CD4-positive, alpha-beta memory T cell (primary cell): ENCODE measurements around the gene ARFRP1. TPM values are rescaled to one million over a fixed set of nuclear protein-coding genes. Genes with fewer than 3 reads are reported as not detected.

Experiments used
- CTCF ChIA-PET: fragments of 350-600 bp; sonication (Branson Sonifier 250); formaldehyde crosslinking; loops from one replicate; lab custom pipeline; 2021; ENCODE audit warnings: inconsistent platforms; ENCODE audit not compliant: partially characterized antibody; lab: Charles Lee
- POLR2A ChIA-PET: fragments of 350-600 bp; sonication (Branson Sonifier 250); formaldehyde crosslinking; loops from one replicate; lab custom pipeline; 2021; ENCODE audit not compliant: partially characterized antibody; lab: Charles Lee
- DNase-seq, 5 donors: peaks; one replicate each; pipeline versions ENCODE4 v3.0.0 to v3.0.0-alpha.2; 2020 to 2022; ENCODE audit warnings: mixed read lengths in 1 of 5
- H3K27ac ChIP-seq: one replicate; pipeline ENCODE4 v1.7.0; 2013; ENCODE audit warnings: low read depth, low read length
- H3K27me3 ChIP-seq: 2 replicates; pipeline ENCODE4 v1.7.0; 2013; ENCODE audit warnings: mild to moderate bottlenecking, low read length, moderate library complexity; ENCODE audit not compliant: insufficient read depth
- H3K36me3 ChIP-seq: 2 replicates; pipeline ENCODE4 v1.7.0; 2013; ENCODE audit warnings: mild to moderate bottlenecking, low read length, moderate library complexity; ENCODE audit not compliant: insufficient read depth
- H3K4me1 ChIP-seq: 2 replicates; pipeline ENCODE4 v1.7.0; 2013; ENCODE audit warnings: mild to moderate bottlenecking, low read length, moderate library complexity; ENCODE audit not compliant: insufficient read depth
- H3K4me3 ChIP-seq, 2 donors: one replicate each; pipeline ENCODE4 v1.7.0; 2013; ENCODE audit warnings: low read length in 2 of 2, mild to moderate bottlenecking in 1 of 2
- H3K9me3 ChIP-seq, 2 donors: one replicate each; pipeline ENCODE4 v1.7.0; 2013; ENCODE audit warnings: low read length in 2 of 2, control low read depth in 1 of 2; ENCODE audit not compliant: control insufficient read depth in 1 of 2
- H3K27ac Mint-ChIP-seq, 7 donors: one replicate each; pipeline ENCODE4 v1.8.0; 2020 to 2021; ENCODE audit warnings: mixed read lengths in 7 of 7, mild to moderate bottlenecking in 6 of 7, inconsistent platforms in 3 of 7, moderate library complexity in 3 of 7
- H3K27me3 Mint-ChIP-seq, 2 donors: one replicate each; pipeline ENCODE4 v1.8.0; 2020 to 2021; ENCODE audit warnings: mixed read lengths in 2 of 2
- H3K36me3 Mint-ChIP-seq, 2 donors: one replicate each; pipeline ENCODE4 v1.8.0; 2020 to 2021; ENCODE audit warnings: mixed read lengths in 2 of 2, inconsistent platforms in 1 of 2, mild to moderate bottlenecking in 1 of 2
- H3K4me1 Mint-ChIP-seq, 4 donors: one replicate each; pipeline ENCODE4 v1.8.0; 2020 to 2021; ENCODE audit warnings: mixed read lengths in 4 of 4, mild to moderate bottlenecking in 1 of 4
- H3K4me3 Mint-ChIP-seq, 8 donors: one replicate each; pipeline ENCODE4 v1.8.0; 2020 to 2021; ENCODE audit warnings: mixed read lengths in 8 of 8, mild to moderate bottlenecking in 7 of 8, moderate library complexity in 6 of 8, inconsistent platforms in 3 of 8
- H3K9me3 Mint-ChIP-seq, 8 donors: one replicate each; pipeline ENCODE4 v1.8.0; 2020 to 2021; ENCODE audit warnings: mixed read lengths in 8 of 8, mild to moderate bottlenecking in 5 of 8, inconsistent platforms in 3 of 8, moderate library complexity in 1 of 8
- intact Hi-C: fragments of 100-400 bp; cut with micrococcal nuclease; formaldehyde crosslinking; loops from one replicate; pipeline ENCODE4 v1.15.1; 2023
- polyA plus RNA-seq, 2 donors: library from polyadenylated mRNA; unstranded; fragments of 300-500 nt; fragmentation: Illumina TruSeq; gene quantifications; one replicate each; pipeline ENCODE4 v1.2.3, GENCODE V29; 2021
- total RNA-seq, 2 experiments: library from RNA; stranded (reverse); gene quantifications; one replicate each; pipeline ENCODE4 v1.2.3, GENCODE V29; 2021

Gene ARFRP1
- total and polyA plus RNA-seq, 4 experiments from 2014 or later: 65.5 to 92.0 (median 76.0) TPM

DNA sequence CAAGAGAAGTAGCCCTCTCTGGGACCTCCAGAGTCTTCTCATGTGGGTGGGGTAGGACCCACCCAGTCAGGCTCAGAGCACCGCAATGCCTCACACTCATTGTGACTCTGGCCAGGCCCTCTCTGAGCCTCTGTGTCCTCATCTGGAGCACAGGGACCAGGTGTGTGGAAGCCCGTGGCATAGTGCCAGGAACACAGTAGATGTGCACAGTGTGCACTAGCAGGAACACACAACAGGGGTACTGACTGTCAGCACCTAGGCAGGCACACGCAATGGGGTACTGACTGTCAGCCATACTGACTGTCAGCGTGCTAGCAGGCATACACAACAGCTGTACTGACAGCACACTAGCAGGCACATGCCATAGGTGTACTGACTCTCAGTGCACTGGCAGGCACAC, 52.5 kb downstream of the ARFRP1 start:
- POLR2A ChIA-PET: interaction anchor here (0.9 to 6.7 kb wide), 4 partner anchors 13 to 28 kb away, joined by 4 to 60 read pairs (median 20); partner anchors contain the start of gene GMEB2

DNA sequence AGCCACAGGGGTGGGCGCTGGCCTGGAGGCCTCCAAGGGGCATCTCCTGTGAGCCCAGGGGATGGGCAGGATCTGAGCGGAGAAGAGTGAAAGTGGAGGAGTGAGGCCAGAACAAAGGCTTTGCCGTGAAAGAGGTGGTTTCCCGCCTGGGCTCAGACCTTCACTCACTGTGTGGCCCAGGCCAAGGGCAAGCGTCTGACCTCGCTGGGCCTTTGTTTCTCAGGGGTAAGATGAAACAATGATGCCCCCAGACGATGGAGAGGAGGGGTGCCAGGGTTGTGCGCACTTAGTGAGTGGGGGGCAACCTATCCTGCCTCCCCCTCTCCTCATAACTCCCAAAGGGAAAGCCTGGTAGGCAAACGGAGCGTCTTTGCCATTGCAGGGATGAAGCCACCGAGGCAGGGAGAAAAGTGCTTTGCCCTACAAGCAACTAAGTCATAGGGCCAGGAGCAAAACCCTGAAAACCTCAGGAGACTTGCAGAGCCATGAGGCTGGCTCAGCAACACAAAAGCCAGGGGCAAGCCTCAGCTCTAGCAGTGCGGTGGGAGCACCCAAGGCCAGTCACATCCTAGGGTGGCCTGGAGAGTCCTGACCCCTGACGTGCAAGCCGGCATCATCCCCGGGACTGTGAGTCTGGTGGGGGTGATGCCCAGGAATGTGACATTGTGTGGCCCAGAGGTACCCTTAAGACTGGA, 53.7 kb downstream of the ARFRP1 start:
- Histone ChIP-seq H3K27me3 (no peaks in the 10 kb centered on the region), H3K4me1 (peaks cover 50% of the 10 kb centered on the region), H3K27ac (peak overlapping the region; percentile 49), H3K9me3 (no peaks in the 10 kb centered on the region), H3K4me3 (peak overlapping the region; percentile 23 to 67), H3K36me3 (no peaks in the 10 kb centered on the region)
- Mint-ChIP-seq H3K4me3 (peak overlapping the region; percentile 77 to 85 (median 80)), H3K9me3 (no peaks in the 10 kb centered on the region), H3K36me3 (peaks cover 0 to 14% of the 10 kb centered on the region in 2 donors), H3K27ac (peak overlapping the region; percentile 42 to 90 (median 76)), H3K4me1 (peaks cover 16 to 49% (median 31%) of the 10 kb centered on the region in 4 donors), H3K27me3 (no peaks in the 10 kb centered on the region)
- POLR2A ChIA-PET: interaction anchor here (0.8 to 6.7 kb wide), 12 partner anchors 8 to 101 kb away, joined by 3 to 60 read pairs (median 4); partner anchors contain the start of genes ARFRP1, GMEB2, LIME1 and SLC2A4RG
- intact Hi-C loops: loop anchor here (1.0 to 2.0 kb wide), 3 partner anchors 12 to 83 kb away; partner anchors contain the start of gene LIME1
- CTCF ChIA-PET: interaction anchor here (1.2 to 2.2 kb wide), 3 partner anchors 12 to 116 kb away, joined by 5 to 6 read pairs (median 5); no protein-coding TSS in a partner anchor
- no peak for DNase-seq

More for the DNA sequence above, 52.5 kb downstream of the ARFRP1 start:
- no peak overlapping the region for H3K4me3 ChIP-seq
- CTCF ChIA-PET: interaction anchor here (0.8 to 1.7 kb wide), 2 partner anchors 42 to 117 kb away, joined by 4 to 6 read pairs; no protein-coding TSS in a partner anchor
- Mint-ChIP-seq H3K9me3 (no peaks in the 10 kb centered on the region), H3K4me1 (peaks cover 18 to 59% (median 33%) of the 10 kb centered on the region in 4 donors), H3K27ac (peak overlapping the region in 1 of 7 donors; percentile 90), H3K4me3 (peak overlapping the region in 2 of 8 donors; percentile 20 to 54), H3K27me3 (no peaks in the 10 kb centered on the region), H3K36me3 (peaks cover 0 to 14% of the 10 kb centered on the region in 2 donors)
- no peak overlapping the region for H3K27ac ChIP-seq
- no peak for DNase-seq
- H3K4me1 ChIP-seq: peaks cover 56% of the 10 kb centered on the region
- no peaks in the 10 kb centered on the region for H3K27me3 ChIP-seq
- H3K9me3 ChIP-seq: no peaks in the 10 kb centered on the region
- intact Hi-C loops: loop anchor here (5.0 kb wide), 1 partner anchor 407 kb away; the partner anchor contains the start of gene TCEA2
- H3K36me3 ChIP-seq: no peaks in the 10 kb centered on the region

DNA sequence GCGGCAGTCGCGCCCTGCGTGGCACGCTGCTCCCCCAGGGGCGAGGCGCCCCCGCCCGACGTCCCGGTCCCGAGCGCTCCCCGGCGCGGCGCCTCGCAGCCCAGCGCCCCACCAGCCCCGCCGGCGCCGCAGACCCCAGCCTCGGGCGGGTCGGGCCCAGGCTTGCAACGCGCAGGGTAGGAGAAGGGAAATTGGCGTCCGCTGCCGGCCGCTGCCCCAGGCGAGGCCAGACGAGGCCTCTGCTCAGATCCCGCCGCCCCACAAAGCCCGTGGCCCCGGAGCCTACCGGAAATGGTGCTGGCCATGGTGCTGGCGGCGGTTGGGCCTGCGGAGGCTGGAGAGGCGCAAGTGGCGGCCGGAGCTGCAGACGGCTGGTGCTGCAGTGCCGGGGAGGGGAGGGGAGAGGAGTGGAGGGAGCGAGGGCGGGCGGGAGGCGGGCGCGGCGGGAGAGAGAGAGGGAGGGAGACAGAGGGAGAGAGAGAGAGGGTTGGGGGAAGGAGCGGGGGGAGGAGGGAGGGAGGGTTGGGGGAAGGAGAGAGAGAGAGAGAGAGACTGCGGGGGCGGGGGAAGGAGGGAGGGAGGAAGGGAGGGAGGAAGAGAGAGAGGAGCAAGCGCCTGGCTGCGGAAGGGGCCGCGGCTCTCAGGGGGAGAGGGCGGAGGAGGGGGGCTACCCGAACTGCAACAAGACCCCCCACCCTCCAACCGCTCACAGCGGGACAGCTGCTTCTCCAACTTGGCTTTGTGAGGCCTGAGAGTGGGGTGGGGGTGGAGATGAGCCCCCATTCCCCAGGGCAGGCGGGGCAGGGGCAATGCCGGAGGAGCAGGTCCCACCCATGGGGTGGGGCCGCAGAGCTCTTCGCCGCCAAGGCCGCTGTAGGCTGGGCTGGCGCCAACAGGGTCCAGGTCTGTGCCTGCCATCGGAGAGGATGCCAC, 54.5 kb downstream of the ARFRP1 start, which contains the start of gene STMN3:
Gene STMN3, minus strand, starts transcription at position 384 of the 933 bp plus-strand sequence. Its CDS starts 79 bp downstream, at position 305.
- Mint-ChIP-seq H3K4me1 (peaks cover 18 to 45% (median 29%) of the 10 kb centered on the region in 4 donors), H3K27me3 (no peaks in the 10 kb centered on the region), H3K36me3 (peaks cover 0 to 11% of the 10 kb centered on the region in 2 donors), H3K4me3 (peak within 1 kb of the TSS; percentile 77 to 91 (median 87)), H3K9me3 (no peaks in the 10 kb centered on the region), H3K27ac (peak within 1 kb of the TSS; percentile 42 to 90 (median 76))
- CTCF ChIA-PET: interaction anchor here (1.2 to 2.2 kb wide), 2 partner anchors 12 to 17 kb away, joined by 5 read pairs; no protein-coding TSS in a partner anchor
- peak within 1 kb of the TSS; percentile 23 to 67 for H3K4me3 ChIP-seq
- no peaks in the 10 kb centered on the region for H3K9me3 ChIP-seq
- H3K27me3 ChIP-seq: no peaks in the 10 kb centered on the region
- intact Hi-C loops: loop anchor here (1.0 to 2.0 kb wide), 3 partner anchors 11 to 83 kb away; partner anchors contain the start of gene LIME1
- POLR2A ChIA-PET: interaction anchor here (0.8 to 6.7 kb wide), 13 partner anchors 9 to 100 kb away, joined by 3 to 60 read pairs (median 5); partner anchors contain the start of genes ARFRP1, GMEB2, LIME1 and SLC2A4RG
- peak; percentile 64 to 85 (median 66) for DNase-seq
- peak within 1 kb of the TSS; percentile 49 for H3K27ac ChIP-seq
- no peaks in the 10 kb centered on the region for H3K36me3 ChIP-seq
- peaks cover 45% of the 10 kb centered on the region for H3K4me1 ChIP-seq

DNA sequence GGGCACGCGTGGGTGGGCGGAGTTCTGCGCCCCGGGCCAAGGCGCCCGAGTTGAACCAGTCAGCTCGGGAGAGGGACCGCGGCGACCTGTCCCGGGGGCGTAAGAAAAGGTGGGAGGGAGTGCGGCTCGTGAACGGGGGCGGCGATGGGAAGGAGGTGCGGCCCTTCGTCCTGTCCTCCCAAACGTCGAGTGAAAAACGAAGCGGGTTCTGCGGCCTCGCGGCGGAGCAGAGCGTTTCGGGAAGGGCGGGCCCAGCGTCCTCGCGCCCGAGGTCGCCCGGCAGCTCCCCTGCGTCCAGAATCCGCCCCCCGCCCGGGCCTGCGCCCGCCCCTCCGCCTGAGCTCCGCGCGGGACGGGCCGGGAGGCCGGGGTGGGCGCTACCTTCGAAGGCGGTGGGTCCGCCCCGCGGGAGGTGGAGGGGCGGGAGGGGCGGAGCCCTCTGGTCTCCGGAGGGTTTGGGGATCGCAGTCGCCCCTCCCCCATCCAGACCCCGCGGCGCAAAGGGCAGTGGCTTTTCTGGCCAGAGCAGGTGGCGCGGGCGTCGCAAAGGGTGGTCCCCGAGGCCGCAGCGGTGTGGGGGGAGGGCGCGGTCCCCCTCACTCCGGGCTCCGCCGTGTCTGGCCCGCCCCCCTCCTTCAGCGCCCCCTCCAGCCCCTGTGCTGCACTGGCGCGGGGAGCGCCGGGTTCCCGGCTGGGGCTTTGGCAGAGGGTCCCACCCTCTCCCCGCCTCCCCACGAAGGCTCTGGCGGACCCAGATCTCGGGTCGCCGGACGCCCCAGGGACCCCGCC, 55.4 kb downstream of the ARFRP1 start:
- H3K9me3 ChIP-seq: no peaks in the 10 kb centered on the region
- peak overlapping the region; percentile 24 for H3K27ac ChIP-seq
- Mint-ChIP-seq H3K4me1 (peaks cover 16 to 36% (median 24%) of the 10 kb centered on the region in 4 donors), H3K4me3 (peak overlapping the region; percentile 58 to 91 (median 88)), H3K36me3 (peaks cover 0 to 8% of the 10 kb centered on the region in 2 donors), H3K27me3 (no peaks in the 10 kb centered on the region), H3K9me3 (no peaks in the 10 kb centered on the region), H3K27ac (peak overlapping the region in 3 of 7 donors; percentile 51 to 91 (median 89))
- ChIA-PET POLR2A (interaction anchor here (0.9 to 6.7 kb wide), 14 partner anchors 10 to 115 kb away, joined by 3 to 60 read pairs (median 4); partner anchors contain the start of genes ARFRP1, GMEB2, LIME1 and PTK6), CTCF (interaction anchor here (0.8 to 2.2 kb wide), 3 partner anchors 11 to 20 kb away, joined by 3 to 5 read pairs (median 3); no protein-coding TSS in a partner anchor)
- DNase-seq: peak; percentile 38 to 69 (median 39)
- H3K36me3 ChIP-seq: no peaks in the 10 kb centered on the region
- H3K4me3 ChIP-seq: peak overlapping the region in 1 of 2 donors; percentile 64
- H3K4me1 ChIP-seq: peaks cover 38% of the 10 kb centered on the region
- intact Hi-C loops: loop anchor here (2.0 kb wide), 1 partner anchor 84 kb away; the partner anchor contains the start of gene LIME1
- H3K27me3 ChIP-seq: no peaks in the 10 kb centered on the region

DNA sequence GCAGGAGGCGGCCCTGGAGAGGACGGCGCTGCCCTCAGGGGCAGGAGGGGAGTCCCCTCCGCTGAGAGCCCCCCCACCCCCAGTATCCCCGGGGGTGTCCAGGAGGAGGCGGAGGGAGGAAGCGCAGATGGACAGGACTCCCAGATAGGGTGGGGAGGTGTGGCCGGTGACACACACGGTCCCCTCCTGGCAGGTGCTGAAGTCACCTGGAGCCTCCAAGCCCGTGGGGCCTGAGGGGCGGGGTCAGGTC, 55.9 kb downstream of the ARFRP1 start:
- Histone ChIP-seq H3K4me1 (peaks cover 35% of the 10 kb centered on the region), H3K9me3 (no peaks in the 10 kb centered on the region), H3K27ac (peak overlapping the region; percentile 24), H3K27me3 (no peaks in the 10 kb centered on the region), H3K4me3 (peak overlapping the region in 1 of 2 donors; percentile 64), H3K36me3 (no peaks in the 10 kb centered on the region)
- Mint-ChIP-seq H3K9me3 (no peaks in the 10 kb centered on the region), H3K4me3 (peak overlapping the region; percentile 87 to 92 (median 89)), H3K27me3 (no peaks in the 10 kb centered on the region), H3K4me1 (peaks cover 16 to 32% (median 24%) of the 10 kb centered on the region in 4 donors), H3K36me3 (peaks cover 0 to 8% of the 10 kb centered on the region in 2 donors), H3K27ac (peak overlapping the region in 4 of 7 donors; percentile 78 to 93 (median 90))
- peak in 1 of 5 donors; percentile 42 for DNase-seq
- intact Hi-C loops: loop anchor here (2.0 kb wide), 1 partner anchor 85 kb away; the partner anchor contains the start of gene LIME1
- POLR2A ChIA-PET: interaction anchor here (0.9 to 6.7 kb wide), 12 partner anchors 9 to 114 kb away, joined by 3 to 60 read pairs (median 4); partner anchors contain the start of genes ARFRP1, GMEB2, LIME1 and PTK6
- CTCF ChIA-PET: interaction anchor here (0.8 to 2.2 kb wide), 3 partner anchors 10 to 19 kb away, joined by 3 to 5 read pairs (median 3); no protein-coding TSS in a partner anchor
